B cell (primary cell): ENCODE data around the gene NEK5. TPM values are rescaled to one million over a fixed set of nuclear protein-coding genes. Genes with fewer than 3 reads are reported as not detected.

ENCODE experiments used
- ATAC-seq: fragments of 200-7000 bp; cut with Tn5 transposase; one replicate; pipeline ENCODE4 v1.10.0; 2021; ENCODE audit warnings: low read depth, mild to moderate bottlenecking, moderate number of reproducible peaks, moderate library complexity
- CTCF ChIA-PET: fragments of 350-600 bp; sonication (Branson Sonifier 250); formaldehyde crosslinking; loops from one replicate; lab custom pipeline; 2021; ENCODE audit warnings: antibody characterized with exemption, inconsistent platforms; lab: Charles Lee
- POLR2A ChIA-PET: fragments of 350-600 bp; sonication (Branson Sonifier 250); formaldehyde crosslinking; loops from one replicate; lab custom pipeline; 2021; ENCODE audit warnings: antibody characterized with exemption; lab: Charles Lee
- DNase-seq: peaks from one replicate; pipeline ENCODE4 v3.0.0; 2013
- H2AFZ ChIP-seq: 2 replicates; pipeline ENCODE4 v1.6.1; 2012; ENCODE audit warnings: mild to moderate bottlenecking, low read depth, low read length; ENCODE audit not compliant: insufficient read depth, poor library complexity, severe bottlenecking
- H3K27ac ChIP-seq, 2 donors: 1 replicate in 1 of 2; 2 replicates in 1 of 2; pipeline ENCODE4 v1.5.1; 2012 to 2013; ENCODE audit warnings: low read length in 2 of 2, mild to moderate bottlenecking in 2 of 2, moderate library complexity in 1 of 2
- H3K27me3 ChIP-seq, 4 experiments: fragments of 200-600 bp in 1 of 4; sonication (generic) in 1 of 4; replicated peaks in 1 of 4; 1 replicate in 2 of 4; 2 replicates in 2 of 4; pipeline versions ENCODE4 v1.6.1 to v1.7.0; 2013 to 2016; ENCODE audit warnings: low read length in 3 of 4, mild to moderate bottlenecking in 2 of 4, mixed read lengths in 1 of 4, moderate library complexity in 1 of 4; ENCODE audit not compliant: insufficient read depth in 4 of 4, control insufficient read depth in 3 of 4; ENCODE audit errors: control extremely low read depth in 1 of 4
- H3K36me3 ChIP-seq, 2 experiments: replicated peaks in 1 of 2; 1 replicate in 1 of 2; 2 replicates in 1 of 2; pipeline versions ENCODE4 v1.6.1 to v1.7.1; 2013; ENCODE audit warnings: low read length in 1 of 2; ENCODE audit not compliant: insufficient read depth in 2 of 2, control insufficient read depth in 1 of 2; ENCODE audit errors: control extremely low read depth in 1 of 2, extremely low read depth in 1 of 2
- H3K4me1 ChIP-seq, 2 donors: fragments of 200-600 bp in 1 of 2; sonication (generic) in 1 of 2; 1 replicate in 1 of 2; 2 replicates in 1 of 2; pipeline versions ENCODE4 v1.5.1 to v1.6.1; 2013 to 2017; ENCODE audit warnings: low read length in 2 of 2; ENCODE audit not compliant: control insufficient read depth in 2 of 2, insufficient read depth in 2 of 2
- H3K4me2 ChIP-seq: replicated peaks from 2 replicates; pipeline ENCODE3; 2012; ENCODE audit warnings: mild to moderate bottlenecking, low read depth, low read length; ENCODE audit not compliant: poor library complexity, severe bottlenecking
- H3K4me3 ChIP-seq, 5 experiments: fragments of 200-600 bp in 1 of 5; sonication (generic) in 1 of 5; 1 replicate in 3 of 5; 2 replicates in 2 of 5; pipeline versions ENCODE4 v1.5.1 to v1.7.0; 2011 to 2016; ENCODE audit warnings: low read length in 4 of 5, mild to moderate bottlenecking in 4 of 5, low read depth in 2 of 5, control low read depth in 1 of 5, moderate library complexity in 1 of 5; ENCODE audit not compliant: insufficient read depth in 1 of 5; ENCODE audit errors: control extremely low read depth in 1 of 5, extremely low read depth in 1 of 5
- H3K79me2 ChIP-seq: fragments of 200-600 bp; sonication (generic); one replicate; pipeline ENCODE4 v1.6.0; 2016; ENCODE audit warnings: low read length; ENCODE audit not compliant: control insufficient read depth, insufficient read depth
- H3K9ac ChIP-seq: fragments of 200-600 bp; sonication (generic); 2 replicates; pipeline ENCODE4 v1.6.1; 2017; ENCODE audit warnings: mild to moderate bottlenecking, low read length, moderate library complexity
- H3K9me3 ChIP-seq, 3 donors: one replicate each; pipeline versions ENCODE4 v1.6.1 to v1.7.1; 2013; ENCODE audit warnings: low read length in 2 of 3; ENCODE audit not compliant: control insufficient read depth in 2 of 3, insufficient read depth in 1 of 3; ENCODE audit errors: control extremely low read depth in 1 of 3
- H4K20me1 ChIP-seq: 2 replicates; pipeline ENCODE4 v1.6.0; 2012; ENCODE audit warnings: mild to moderate bottlenecking, low read length; ENCODE audit not compliant: insufficient read depth, control insufficient read depth, poor library complexity, severe bottlenecking
- H3K27ac Mint-ChIP-seq: one replicate; pipeline ENCODE4 v1.8.0; 2021; ENCODE audit warnings: mixed read lengths
- H3K27me3 Mint-ChIP-seq: one replicate; pipeline ENCODE4 v1.8.0; 2021; ENCODE audit warnings: mixed read lengths
- H3K4me1 Mint-ChIP-seq: one replicate; pipeline ENCODE4 v1.8.0; 2021; ENCODE audit warnings: mixed read lengths
- H3K4me3 Mint-ChIP-seq: one replicate; pipeline ENCODE4 v1.8.0; 2021; ENCODE audit warnings: mixed read lengths
- H3K9me3 Mint-ChIP-seq: one replicate; pipeline ENCODE4 v1.8.0; 2022; ENCODE audit warnings: mixed read lengths; ENCODE audit not compliant: insufficient read depth
- EZH2 ChIP-seq: IDR thresholded peaks from 2 replicates; pipeline ENCODE4 v1.6.1; 2012; ENCODE audit warnings: borderline replicate concordance, low read depth, mild to moderate bottlenecking, moderate library complexity, low read length; ENCODE audit not compliant: insufficient read depth, poor library complexity, severe bottlenecking
- WGBS: methylation state at CpG from one replicate; pipeline ENCODE4 v1.1.5; 2013; ENCODE audit warnings: missing lambda C conversion rate; ENCODE audit not compliant: insufficient coverage; 5-methylcytosine and 5-hydroxymethylcytosine counted together
- intact Hi-C: fragments of 100-400 bp; cut with micrococcal nuclease; formaldehyde crosslinking; loops from one replicate; pipeline ENCODE4 v1.10.0; 2022
- polyA plus RNA-seq: library from polyadenylated mRNA; depleted of rRNA; stranded (reverse); fragments of >200 nt; gene quantifications from 2 replicates; pipeline ENCODE4 v1.2.3, GENCODE V29; 2012
- total RNA-seq, 2 donors: library from RNA; stranded (reverse); fragments of 120-200 nt in 1 of 2; gene quantifications; 1 replicate in 1 of 2; 2 replicates in 1 of 2; pipeline versions ENCODE4 v1.2.3 to v1.2.4, GENCODE V29; 2013 to 2022
- TF ChIP-seq, protein P1 (sequence below): fragments of 200-600 bp; IDR thresholded peaks from one replicate; pipeline ENCODE4 v1.8.0; 2022; ENCODE audit warnings: antibody characterized with exemption, mild to moderate bottlenecking

NEK5 gene
- total and polyA plus RNA-seq, 2 donors (not counting 1 experiment from before 2014, with no cell fraction given): not detected

DNA sequence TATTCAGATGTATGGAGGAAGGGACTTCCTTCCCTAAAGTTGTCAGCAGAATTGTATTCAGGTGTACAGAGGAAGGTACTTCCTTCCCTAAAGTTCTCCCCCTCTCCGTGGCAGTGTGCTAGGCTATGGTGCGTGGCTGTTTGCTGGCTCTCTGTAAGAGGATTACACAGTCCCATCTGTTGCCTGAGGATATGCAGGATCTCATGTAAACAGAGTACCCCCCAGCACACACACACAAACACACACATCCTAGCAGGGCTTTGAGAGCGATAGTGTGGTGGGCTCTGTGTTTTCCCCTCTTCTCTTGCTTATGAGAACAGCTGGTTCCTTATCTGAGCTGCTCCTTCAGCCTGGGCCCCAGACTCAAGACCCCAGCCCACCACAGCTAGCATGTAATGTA, 10.3 kb downstream of the NEK5 start:
- ATAC-seq (no peak), DNase-seq (no peak)
- H3K9me3 Mint-ChIP-seq: no peaks in the 10 kb centered on the region
- no peak overlapping the region for H3K27ac Mint-ChIP-seq
- no CpG with 5 or more reads among the region's 3 CpGs for WGBS
- no peak overlapping the region for H3K4me3 ChIP-seq
- H3K4me1 Mint-ChIP-seq: no peaks in the 10 kb centered on the region
- no peak overlapping the region for H3K4me3 Mint-ChIP-seq
- H4K20me1 ChIP-seq: no peaks in the 10 kb centered on the region
- no peaks in the 10 kb centered on the region for H3K4me1 ChIP-seq
- TF ChIP-seq EZH2: no peak
- TF ChIP-seq, protein P1, sequence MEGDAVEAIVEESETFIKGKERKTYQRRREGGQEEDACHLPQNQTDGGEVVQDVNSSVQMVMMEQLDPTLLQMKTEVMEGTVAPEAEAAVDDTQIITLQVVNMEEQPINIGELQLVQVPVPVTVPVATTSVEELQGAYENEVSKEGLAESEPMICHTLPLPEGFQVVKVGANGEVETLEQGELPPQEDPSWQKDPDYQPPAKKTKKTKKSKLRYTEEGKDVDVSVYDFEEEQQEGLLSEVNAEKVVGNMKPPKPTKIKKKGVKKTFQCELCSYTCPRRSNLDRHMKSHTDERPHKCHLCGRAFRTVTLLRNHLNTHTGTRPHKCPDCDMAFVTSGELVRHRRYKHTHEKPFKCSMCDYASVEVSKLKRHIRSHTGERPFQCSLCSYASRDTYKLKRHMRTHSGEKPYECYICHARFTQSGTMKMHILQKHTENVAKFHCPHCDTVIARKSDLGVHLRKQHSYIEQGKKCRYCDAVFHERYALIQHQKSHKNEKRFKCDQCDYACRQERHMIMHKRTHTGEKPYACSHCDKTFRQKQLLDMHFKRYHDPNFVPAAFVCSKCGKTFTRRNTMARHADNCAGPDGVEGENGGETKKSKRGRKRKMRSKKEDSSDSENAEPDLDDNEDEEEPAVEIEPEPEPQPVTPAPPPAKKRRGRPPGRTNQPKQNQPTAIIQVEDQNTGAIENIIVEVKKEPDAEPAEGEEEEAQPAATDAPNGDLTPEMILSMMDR: no peak
- no peak overlapping the region for H3K27ac ChIP-seq
- H3K27me3 Mint-ChIP-seq: peaks cover 30% of the 10 kb centered on the region
- POLR2A ChIA-PET: no interaction called here
- H2AFZ ChIP-seq: no peak overlapping the region
- H3K9me3 ChIP-seq: no peaks in the 10 kb centered on the region
- intact Hi-C loops: no loop called here
- CTCF ChIA-PET: no interaction called here
- H3K9ac ChIP-seq: no peak overlapping the region
- H3K79me2 ChIP-seq: no peaks in the 10 kb centered on the region
- no peaks in the 10 kb centered on the region for H3K36me3 ChIP-seq
- H3K27me3 ChIP-seq: peaks cover 0 to 5% (median 0%) of the 10 kb centered on the region in 4 experiments
- no peak overlapping the region for H3K4me2 ChIP-seq

DNA sequence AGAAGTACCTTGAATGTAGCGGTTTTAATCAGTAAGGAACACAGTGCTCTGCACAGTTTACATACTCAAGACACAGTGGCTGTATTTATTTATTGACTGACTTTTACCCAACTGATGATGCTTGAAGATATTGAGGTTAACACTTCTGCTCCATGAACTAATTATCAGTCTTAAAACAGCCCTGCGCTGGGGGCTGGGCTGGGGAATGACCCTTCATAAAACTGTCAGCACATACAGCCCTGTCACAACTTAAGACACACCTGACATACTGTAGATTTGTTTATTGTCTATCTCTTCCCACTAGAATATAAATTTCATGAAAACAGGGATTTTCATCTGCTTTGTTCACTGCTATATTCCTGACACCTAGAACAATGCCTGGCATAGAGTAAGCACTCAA, 10.8 kb downstream of the NEK5 start:
- TF ChIP-seq, protein P1: no peak
- TF ChIP-seq EZH2: no peak
- WGBS: no CpG with 5 or more reads among the region's 2 CpGs
- H3K4me1 ChIP-seq: no peaks in the 10 kb centered on the region
- no peak overlapping the region for H2AFZ ChIP-seq
- H3K27me3 ChIP-seq: peaks cover 0 to 5% (median 0%) of the 10 kb centered on the region in 4 experiments
- no peaks in the 10 kb centered on the region for H3K79me2 ChIP-seq
- H3K9me3 Mint-ChIP-seq: no peaks in the 10 kb centered on the region
- H3K27ac ChIP-seq: no peak overlapping the region
- intact Hi-C loops: no loop called here
- no peak overlapping the region for H3K4me3 ChIP-seq
- H3K27me3 Mint-ChIP-seq: peaks cover 29% of the 10 kb centered on the region
- H3K36me3 ChIP-seq: no peaks in the 10 kb centered on the region
- H4K20me1 ChIP-seq: no peaks in the 10 kb centered on the region
- H3K4me2 ChIP-seq: no peak overlapping the region
- CTCF ChIA-PET: no interaction called here
- H3K4me3 Mint-ChIP-seq: no peak overlapping the region
- H3K4me1 Mint-ChIP-seq: no peaks in the 10 kb centered on the region
- H3K27ac Mint-ChIP-seq: no peak overlapping the region
- no peaks in the 10 kb centered on the region for H3K9me3 ChIP-seq
- H3K9ac ChIP-seq: no peak overlapping the region
- ATAC-seq (no peak), DNase-seq (no peak)
- POLR2A ChIA-PET: no interaction called here
